Measurements from ENCODE around the gene MPRIP.

GRCh38 chr17:17019430-17019762 is 22.9 kb upstream of the MPRIP start:
- no peak for TF ChIP-seq CTCF (optimal IDR thresholded peaks at IDR 0.05 in 1 of 3, IDR thresholded peaks at IDR 0.05 in 1 of 3, conservative IDR thresholded peaks at IDR 0.05 in 1 of 3; ENCODE audit: extremely low read depth in 1 of 3, insufficient read depth in 2 of 3, low read length in 3 of 3)
- TF ChIP-seq EZH2 (IDR thresholded peaks at IDR 0.05; ENCODE audit: low read length): no peak
